ENCODE results near the gene LOX. TPM values are rescaled to one million over a fixed set of nuclear protein-coding genes. Genes with fewer than 3 reads are reported as not detected.

Gene LOX
- total and polyA plus RNA-seq, 3 donors from 2014 or later: 2.4 to 11.9 (median 6.4) TPM

DNA sequence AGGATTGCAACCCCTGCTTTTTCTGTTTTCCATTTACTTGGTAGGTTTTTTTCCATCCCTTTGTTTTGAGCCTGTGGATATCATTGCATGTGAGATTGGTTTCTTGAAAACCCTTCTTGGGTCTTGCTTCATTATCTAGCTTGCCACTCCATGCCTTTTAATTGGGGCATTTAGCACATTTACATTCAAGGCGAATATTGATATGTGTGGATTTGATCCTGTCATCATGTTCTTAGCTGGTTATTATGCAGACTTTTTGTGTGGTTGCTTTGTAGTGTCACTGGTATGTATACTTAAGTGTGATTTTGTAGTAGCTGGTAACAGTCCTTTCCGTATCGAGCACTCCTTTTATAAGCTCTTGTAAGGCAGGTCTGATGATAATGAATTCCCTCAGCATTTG, 26.5 kb downstream of the LOX start:
- Histone ChIP-seq H3K4me3 (no peak overlapping the region), H3K9me3 (no peaks in the 10 kb centered on the region), H3K36me3 (ENCODE audit: low read depth, missing control alignments) (no peaks in the 10 kb centered on the region), H3K27me3 (no peaks in the 10 kb centered on the region), H3K4me1 (no peaks in the 10 kb centered on the region), H3K27ac (no peak overlapping the region)
- no peak for TF ChIP-seq POLR2A (IDR thresholded peaks at IDR 0.05)
- TF ChIP-seq, protein P1, sequence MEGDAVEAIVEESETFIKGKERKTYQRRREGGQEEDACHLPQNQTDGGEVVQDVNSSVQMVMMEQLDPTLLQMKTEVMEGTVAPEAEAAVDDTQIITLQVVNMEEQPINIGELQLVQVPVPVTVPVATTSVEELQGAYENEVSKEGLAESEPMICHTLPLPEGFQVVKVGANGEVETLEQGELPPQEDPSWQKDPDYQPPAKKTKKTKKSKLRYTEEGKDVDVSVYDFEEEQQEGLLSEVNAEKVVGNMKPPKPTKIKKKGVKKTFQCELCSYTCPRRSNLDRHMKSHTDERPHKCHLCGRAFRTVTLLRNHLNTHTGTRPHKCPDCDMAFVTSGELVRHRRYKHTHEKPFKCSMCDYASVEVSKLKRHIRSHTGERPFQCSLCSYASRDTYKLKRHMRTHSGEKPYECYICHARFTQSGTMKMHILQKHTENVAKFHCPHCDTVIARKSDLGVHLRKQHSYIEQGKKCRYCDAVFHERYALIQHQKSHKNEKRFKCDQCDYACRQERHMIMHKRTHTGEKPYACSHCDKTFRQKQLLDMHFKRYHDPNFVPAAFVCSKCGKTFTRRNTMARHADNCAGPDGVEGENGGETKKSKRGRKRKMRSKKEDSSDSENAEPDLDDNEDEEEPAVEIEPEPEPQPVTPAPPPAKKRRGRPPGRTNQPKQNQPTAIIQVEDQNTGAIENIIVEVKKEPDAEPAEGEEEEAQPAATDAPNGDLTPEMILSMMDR (IDR thresholded peaks at IDR 0.05): no peak
- intact Hi-C loops (cut with DNase I; ENCODE audit: low total_unique reads): no loop called here
- WGBS, 2 donors: 92 to 98% methylated on average over 3 of the region's 3 CpGs
- DNase-seq: no peak

DNA sequence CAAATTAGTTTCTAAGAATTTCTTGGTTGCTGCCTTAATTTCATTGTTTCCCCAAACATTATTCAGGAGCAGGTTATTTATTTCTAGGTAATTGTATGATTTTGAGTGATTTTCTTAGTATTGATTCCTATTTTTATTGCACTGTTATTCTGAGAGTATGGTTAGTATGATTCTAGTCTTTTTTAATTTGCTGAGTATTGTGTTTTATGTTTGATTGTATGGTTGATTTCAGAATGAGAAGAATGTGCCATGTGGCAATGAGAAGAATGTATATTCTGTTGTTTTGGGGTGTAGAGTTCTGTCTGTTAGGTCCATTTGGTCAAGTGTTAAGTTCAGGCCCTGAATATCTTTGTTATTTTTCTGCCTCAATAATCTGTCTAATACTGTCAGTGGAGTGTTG, 27.1 kb downstream of the LOX start:
- DNase-seq: no peak
- intact Hi-C loops (cut with DNase I; ENCODE audit: low total_unique reads): no loop called here
- H3K27me3 ChIP-seq: no peaks in the 10 kb centered on the region
- no peak overlapping the region for H3K4me3 ChIP-seq
- TF ChIP-seq POLR2A (IDR thresholded peaks at IDR 0.05): no peak
- TF ChIP-seq, protein P1 (IDR thresholded peaks at IDR 0.05): no peak
- no peak overlapping the region for H3K27ac ChIP-seq
- no peaks in the 10 kb centered on the region for H3K9me3 ChIP-seq
- no peaks in the 10 kb centered on the region for H3K36me3 ChIP-seq (ENCODE audit: low read depth, missing control alignments)
- H3K4me1 ChIP-seq: no peaks in the 10 kb centered on the region

DNA sequence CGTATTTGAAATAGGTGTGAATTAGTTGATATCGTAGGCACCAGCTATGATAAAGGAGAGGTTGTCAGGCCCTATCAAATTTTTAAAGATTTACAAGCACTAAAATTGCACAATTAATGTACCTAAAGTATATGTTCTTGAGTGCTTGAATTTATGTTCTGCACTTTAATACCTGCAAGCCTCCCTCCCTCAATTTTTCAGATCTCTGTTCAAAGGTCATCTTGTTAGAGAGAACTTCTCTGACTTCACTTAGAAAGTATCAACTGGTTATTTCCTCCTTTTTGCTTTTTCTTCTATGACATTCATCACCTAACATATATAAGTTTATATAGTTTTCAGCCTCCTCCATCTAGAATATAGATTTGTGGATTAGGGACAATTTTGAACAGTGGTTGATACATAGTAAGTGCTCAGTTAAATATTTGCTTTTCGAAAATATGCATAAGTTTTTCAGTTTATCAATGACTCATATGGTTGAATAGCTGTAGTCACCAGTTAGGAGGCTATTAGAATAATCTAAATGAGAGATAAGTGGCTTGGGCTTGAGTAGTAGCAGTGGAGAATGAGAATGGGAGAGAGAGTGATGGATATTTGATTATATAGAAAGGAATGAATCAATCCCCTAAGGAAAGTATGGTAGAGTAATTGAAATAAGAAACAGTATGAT, 37.3 kb downstream of the LOX start:
- H3K27ac ChIP-seq: no peak overlapping the region
- TF ChIP-seq, protein P1 (IDR thresholded peaks at IDR 0.05): no peak
- no peak for TF ChIP-seq POLR2A (IDR thresholded peaks at IDR 0.05)
- DNase-seq: no peak
- H3K9me3 ChIP-seq: no peaks in the 10 kb centered on the region
- no peaks in the 10 kb centered on the region for H3K4me1 ChIP-seq
- intact Hi-C loops (cut with DNase I; ENCODE audit: low total_unique reads): no loop called here
- 64 to 69% methylated on average over 3 of the region's 3 CpGs for WGBS, 2 donors
- H3K4me3 ChIP-seq: no peak overlapping the region
- H3K27me3 ChIP-seq: no peaks in the 10 kb centered on the region
- H3K36me3 ChIP-seq (ENCODE audit: low read depth, missing control alignments): no peaks in the 10 kb centered on the region

DNA sequence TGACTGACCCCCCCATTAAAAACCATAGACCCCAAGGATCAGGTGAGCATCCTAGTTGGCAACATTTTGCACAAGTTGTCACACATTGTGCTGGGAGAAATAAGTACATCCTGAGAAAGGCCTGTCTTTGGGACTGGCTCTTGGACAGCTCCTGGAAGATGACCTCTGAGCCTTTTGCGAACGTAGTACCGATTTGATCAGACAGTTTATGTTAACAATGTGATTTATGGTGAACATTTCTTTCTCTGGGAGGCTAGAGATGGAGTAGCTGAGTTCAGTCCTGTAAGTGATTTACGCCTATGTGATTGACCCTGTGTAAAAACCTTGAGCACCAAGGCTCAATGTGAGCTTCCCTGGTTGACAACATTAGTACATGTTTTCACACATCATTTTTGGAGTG, 41.7 kb downstream of the LOX start:
- H3K9me3 ChIP-seq: no peaks in the 10 kb centered on the region
- no peak overlapping the region for H3K27ac ChIP-seq
- no peaks in the 10 kb centered on the region for H3K4me1 ChIP-seq
- no peak overlapping the region for H3K4me3 ChIP-seq
- H3K36me3 ChIP-seq (ENCODE audit: low read depth, missing control alignments): no peaks in the 10 kb centered on the region
- intact Hi-C loops (cut with DNase I; ENCODE audit: low total_unique reads): no loop called here
- H3K27me3 ChIP-seq: no peaks in the 10 kb centered on the region
- DNase-seq: no peak
- 36 to 77% methylated on average over 4 of the region's 4 CpGs for WGBS, 2 donors
- TF ChIP-seq POLR2A (IDR thresholded peaks at IDR 0.05): no peak
- TF ChIP-seq, protein P1 (IDR thresholded peaks at IDR 0.05): no peak

DNA sequence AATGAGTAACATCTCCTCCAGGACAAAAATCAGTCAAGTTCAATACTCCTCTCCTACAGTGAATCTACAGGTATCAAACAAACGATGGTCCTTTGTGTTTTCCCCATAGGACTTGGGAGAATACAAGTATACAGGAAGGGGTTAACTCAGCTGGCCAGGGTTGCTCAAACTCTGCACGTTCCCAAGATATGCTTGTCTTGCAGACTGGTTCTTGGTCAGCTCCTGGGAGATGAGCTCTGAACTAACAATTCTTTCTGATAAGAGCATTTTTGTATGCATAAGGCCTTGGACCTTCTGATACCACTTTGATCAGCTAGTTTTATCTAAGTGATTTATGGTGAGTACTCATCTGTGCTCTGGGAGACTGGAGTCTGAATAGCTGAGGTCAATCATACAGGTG, 42.1 kb downstream of the LOX start:
- DNase-seq: no peak
- Histone ChIP-seq H3K36me3 (ENCODE audit: low read depth, missing control alignments) (no peaks in the 10 kb centered on the region), H3K9me3 (no peaks in the 10 kb centered on the region), H3K27me3 (no peaks in the 10 kb centered on the region), H3K4me3 (no peak overlapping the region), H3K27ac (no peak overlapping the region), H3K4me1 (no peaks in the 10 kb centered on the region)
- WGBS, 2 donors: 52 to 56% methylated on average over 2 of the region's 2 CpGs
- intact Hi-C loops (cut with DNase I; ENCODE audit: low total_unique reads): no loop called here
- no peak for TF ChIP-seq POLR2A (IDR thresholded peaks at IDR 0.05)
- TF ChIP-seq, protein P1 (IDR thresholded peaks at IDR 0.05): no peak

Data from testis (tissue), 3 donors.